Measurements from ENCODE around the gene RALB.
A peak's percentile ranks its signal among the peaks of the same experiment; 100 is the strongest.

RALB gene

GRCh38 chr2:120261387-120262006 lies 8.8 kb downstream of the RALB start:
- DNase-seq (ENCODE audit: low read depth in 2 of 3, low spot score in 1 of 3) = peak; percentile 49 to 58 (median 57)

GRCh38 chr2:120262150-120262549 lies 9.5 kb downstream of the RALB start:
- no peak for DNase-seq (ENCODE audit: low read depth in 2 of 3, low spot score in 1 of 3)

- DNase-seq (ENCODE audit: low read depth in 2 of 3, low spot score in 1 of 3) = no peak
Observed at GRCh38 chr2:120262761-120263428, 10.2 kb downstream of the RALB start.

GRCh38 chr2:120265006-120265405 lies 12.4 kb downstream of the RALB start:
- no peak for DNase-seq (ENCODE audit: low read depth in 2 of 3, low spot score in 1 of 3)

DNA sequence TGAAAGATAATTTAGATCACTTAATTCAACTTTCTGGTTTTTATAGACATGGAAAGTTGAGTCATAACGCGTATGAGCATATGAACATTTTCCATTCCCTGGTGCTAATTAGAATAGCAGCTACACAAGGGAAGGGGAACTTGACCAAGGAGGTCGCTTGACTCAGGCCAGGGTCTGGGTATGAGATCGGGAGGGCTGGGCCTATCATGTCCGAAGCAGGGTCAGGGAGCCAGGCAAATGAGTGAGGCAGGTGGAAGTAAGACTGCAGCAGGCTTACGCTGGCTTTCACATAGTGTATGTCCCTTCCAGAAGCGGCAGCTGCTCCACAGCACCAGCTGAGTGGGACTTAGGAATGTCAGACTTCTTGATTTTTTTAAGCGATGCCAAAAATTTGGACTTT lies 14.7 kb downstream of the RALB start:
- DNase-seq (ENCODE audit: low read depth in 2 of 3, low spot score in 1 of 3) = no peak

DNA sequence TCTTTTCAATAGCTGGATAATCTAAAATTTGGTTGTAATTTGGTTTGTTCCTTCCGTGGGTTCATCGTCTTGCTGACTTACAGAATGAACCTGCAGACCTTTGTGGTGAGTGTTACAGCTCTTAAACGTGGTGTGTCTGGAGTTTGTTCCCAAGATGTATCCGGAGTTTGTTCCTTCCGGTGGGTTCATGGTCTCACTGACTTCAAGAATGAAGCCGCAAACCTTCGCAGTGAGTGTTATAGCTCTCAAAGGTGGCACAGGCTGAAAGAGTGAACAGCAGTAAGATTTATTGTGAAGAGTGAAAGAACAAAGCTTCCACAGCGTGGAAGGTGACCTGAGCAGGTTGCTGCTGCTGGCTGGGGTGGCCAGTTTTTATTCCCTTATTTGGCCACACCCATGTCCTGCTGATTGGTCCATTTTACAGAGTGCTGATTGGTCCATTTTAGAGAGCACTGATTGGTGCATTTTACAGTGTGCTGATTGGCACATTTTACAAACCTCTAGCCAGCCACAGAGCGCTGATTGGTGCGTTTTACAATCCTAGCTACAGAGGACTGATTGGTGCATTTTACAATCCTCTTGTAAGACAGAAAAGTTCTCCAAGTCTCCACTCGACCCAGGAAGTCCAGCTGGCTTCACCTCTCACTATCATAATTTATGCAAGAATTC lies 16.6 kb downstream of the RALB start:
- DNase-seq (ENCODE audit: low read depth in 2 of 3, low spot score in 1 of 3) = no peak

GRCh38 chr2:120269816-120270215 lies 17.2 kb downstream of the RALB start:
- DNase-seq (ENCODE audit: low read depth in 2 of 3, low spot score in 1 of 3) = no peak

GRCh38 chr2:120271711-120272379 lies 19.2 kb downstream of the RALB start:
- no peak for DNase-seq (ENCODE audit: low read depth in 2 of 3, low spot score in 1 of 3)

DNA sequence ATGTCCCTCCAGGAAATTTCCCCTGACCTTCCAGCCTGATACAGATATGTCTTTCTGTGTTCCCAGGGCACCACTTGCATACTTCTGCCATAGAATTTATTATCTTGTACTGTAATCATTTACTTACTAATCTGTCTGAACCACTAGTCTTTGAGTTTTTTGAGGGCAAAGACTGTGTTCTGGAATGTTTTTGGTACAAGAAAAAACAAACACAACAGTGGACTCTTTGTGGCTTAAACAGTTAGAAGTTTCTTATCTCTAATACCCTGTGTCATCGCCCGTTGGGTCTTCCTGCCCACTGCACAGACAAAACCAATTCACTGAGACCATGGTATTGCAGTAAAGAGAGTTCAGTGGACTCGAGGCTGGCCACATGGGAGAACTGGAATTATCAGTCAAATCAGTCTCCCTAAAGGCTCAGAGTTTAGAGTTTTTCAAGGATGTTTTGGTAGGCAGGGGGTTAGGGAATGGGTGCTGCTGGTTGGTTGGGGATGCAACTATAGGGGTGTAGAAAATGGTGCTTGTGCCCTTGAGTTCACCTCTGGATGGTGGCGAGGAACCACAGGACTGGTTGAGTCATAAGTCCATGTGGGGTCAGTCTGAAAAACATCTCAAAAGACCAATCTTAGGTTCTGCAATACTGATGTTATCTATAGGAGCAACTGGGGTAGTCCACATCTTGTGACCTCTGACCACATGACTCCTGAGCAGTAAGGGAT lies 20.3 kb downstream of the RALB start:
- DNase-seq (ENCODE audit: low read depth in 2 of 3, low spot score in 1 of 3) = no peak

GRCh38 chr2:120275617-120276400 lies 23.2 kb downstream of the RALB start:
- no peak for DNase-seq (ENCODE audit: low read depth in 2 of 3, low spot score in 1 of 3)

DNA sequence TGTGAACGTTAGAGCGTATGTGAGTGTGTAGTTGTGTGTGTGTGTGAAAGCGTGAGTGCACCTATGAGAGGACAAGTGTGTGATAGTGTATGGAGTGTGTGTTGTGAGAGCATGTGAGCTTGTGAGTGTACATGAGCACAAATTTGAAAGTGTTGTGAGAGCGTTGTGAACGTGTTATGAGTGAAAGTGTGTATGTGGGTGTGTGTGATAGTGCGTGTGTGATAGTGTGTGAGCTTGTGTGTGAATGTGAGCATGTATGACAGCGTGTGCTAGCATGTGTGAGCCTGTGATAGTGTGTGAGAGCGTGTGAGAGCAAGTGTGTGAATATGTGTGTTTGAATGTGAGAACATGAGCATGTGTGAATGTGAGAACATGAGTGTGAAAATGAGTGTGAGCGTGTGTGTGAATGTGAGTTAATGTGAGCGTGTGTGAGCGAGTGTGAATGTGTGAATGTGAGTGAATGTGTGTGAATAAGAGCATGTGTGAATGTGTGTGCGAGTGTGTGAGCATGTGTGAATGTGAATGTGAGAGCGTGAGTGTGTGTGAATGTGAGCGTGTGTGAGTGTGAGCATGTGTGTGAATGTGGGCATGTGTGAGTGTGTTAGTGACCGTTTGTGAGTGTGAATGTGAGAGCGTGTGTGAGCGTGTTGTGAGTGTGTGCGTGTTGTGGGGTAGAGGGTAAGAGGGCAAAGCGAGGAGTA lies 25.0 kb downstream of the RALB start:
- DNase-seq (ENCODE audit: low read depth in 2 of 3, low spot score in 1 of 3) = no peak

- no peak for DNase-seq (ENCODE audit: low read depth in 2 of 3, low spot score in 1 of 3)
Observed at GRCh38 chr2:120278901-120279300, 26.2 kb downstream of the RALB start.

DNA sequence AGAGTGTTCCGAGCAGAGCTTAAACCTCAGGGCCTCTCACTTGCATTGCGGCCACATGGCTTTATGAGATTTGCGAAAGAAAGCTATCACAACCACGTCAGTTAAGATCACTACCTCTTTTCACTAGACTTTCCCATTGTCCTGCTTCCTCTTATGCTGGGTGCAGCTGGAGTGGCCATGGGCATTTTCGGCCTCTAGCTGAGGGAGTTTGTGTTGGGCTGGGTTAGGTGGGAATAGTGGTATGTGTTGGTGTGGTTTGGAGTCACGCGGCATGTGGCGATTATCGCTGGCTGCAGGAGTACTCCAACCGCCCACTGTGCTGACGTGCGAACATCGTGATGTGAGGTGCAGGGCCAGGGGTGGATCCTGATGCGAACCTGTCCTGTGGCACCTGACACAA lies 27.1 kb downstream of the RALB start:
- DNase-seq (ENCODE audit: low read depth in 2 of 3, low spot score in 1 of 3) = no peak

- DNase-seq (ENCODE audit: low read depth in 2 of 3, low spot score in 1 of 3) = no peak
Observed at GRCh38 chr2:120283649-120284048, 31.0 kb downstream of the RALB start.

GRCh38 chr2:120285056-120285455 lies 32.4 kb downstream of the RALB start:
- no peak for DNase-seq (ENCODE audit: low read depth in 2 of 3, low spot score in 1 of 3)

- peak; percentile 19 to 33 (median 20) for DNase-seq (ENCODE audit: low read depth in 2 of 3, low spot score in 1 of 3)
Observed at GRCh38 chr2:120287183-120288015, 34.7 kb downstream of the RALB start.

DNA sequence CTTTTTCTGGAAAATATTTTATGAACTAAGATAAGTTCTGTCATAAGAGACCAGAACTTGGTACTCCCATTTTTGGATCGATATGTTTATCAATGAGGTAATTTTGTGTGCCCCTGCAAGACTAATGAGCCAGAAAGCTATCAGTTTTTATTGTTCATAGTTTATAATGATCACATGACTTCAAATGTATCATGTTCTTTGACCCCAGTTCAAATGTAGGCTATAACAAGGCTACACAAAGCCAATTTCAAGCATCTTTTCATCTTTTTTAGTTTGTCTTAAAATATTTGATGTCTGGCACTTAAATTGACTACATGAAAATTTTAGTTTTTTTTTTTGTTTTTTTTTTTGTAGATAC lies 35.3 kb downstream of the RALB start:
- no peak for DNase-seq (ENCODE audit: low read depth in 2 of 3, low spot score in 1 of 3)

GRCh38 chr2:120289221-120289906 lies 36.7 kb downstream of the RALB start:
- no peak for DNase-seq (ENCODE audit: low read depth in 2 of 3, low spot score in 1 of 3)

- no peak for DNase-seq (ENCODE audit: low read depth in 2 of 3, low spot score in 1 of 3)
Observed at GRCh38 chr2:120290737-120291136, 38.1 kb downstream of the RALB start.
